NT2/D1 (cell line): ENCODE data around the gene RANBP17.

Experiments
- DNase-seq: peaks from one replicate; pipeline ENCODE4 v3.0.0-alpha.2; 2011; ENCODE audit warnings: low read depth, low spot score
- H3K27me3 ChIP-seq: 2 replicates; pipeline ENCODE4 v1.6.0; 2011; ENCODE audit warnings: mild to moderate bottlenecking; ENCODE audit not compliant: insufficient read length, insufficient read depth
- H3K36me3 ChIP-seq: 2 replicates; pipeline ENCODE4 v1.6.1; 2011; ENCODE audit warnings: mild to moderate bottlenecking, low read length, mixed read lengths; ENCODE audit not compliant: insufficient read depth, insufficient read length
- H3K4me1 ChIP-seq: 2 replicates; pipeline ENCODE4 v1.5.1; 2011; ENCODE audit not compliant: insufficient read depth, insufficient read length
- H3K4me3 ChIP-seq: 2 replicates; pipeline ENCODE4 v1.5.1; 2011; ENCODE audit warnings: low read depth; ENCODE audit not compliant: insufficient read length
- H3K9ac ChIP-seq: 2 replicates; pipeline ENCODE4 v1.6.0; 2011; ENCODE audit warnings: low read depth; ENCODE audit not compliant: insufficient read length
- H3K9me3 ChIP-seq: 2 replicates; pipeline ENCODE4 v1.5.1; 2011; ENCODE audit warnings: mild to moderate bottlenecking, low read length; ENCODE audit not compliant: insufficient read depth
- SUZ12 ChIP-seq: IDR thresholded peaks from 2 replicates; pipeline ENCODE4 v1.6.1; 2011; ENCODE audit not compliant: insufficient read length, insufficient read depth; ENCODE audit errors: extremely low read depth
- YY1 ChIP-seq: IDR thresholded peaks from 2 replicates; pipeline ENCODE4 v1.6.1; 2011; ENCODE audit not compliant: insufficient read length, insufficient read depth
- ZNF274 ChIP-seq: IDR thresholded peaks from 2 replicates; pipeline ENCODE4 v1.6.1; 2011; ENCODE audit warnings: mild to moderate bottlenecking, low read depth, low read length

The RANBP17 gene

GRCh38 chr5:171093598-171093997 is 231.8 kb downstream of the RANBP17 start:
- no peak for TF ChIP-seq ZNF274
- no peak for TF ChIP-seq YY1
- TF ChIP-seq SUZ12: no peak
- Histone ChIP-seq H3K4me1 (no peaks in the 10 kb centered on the region), H3K9me3 (no peaks in the 10 kb centered on the region; the same call in 1 of the 2 replicates), H3K9ac (no peak overlapping the region), H3K36me3 (no peaks in the 10 kb centered on the region), H3K4me3 (no peak overlapping the region), H3K27me3 (no peaks in the 10 kb centered on the region)
- DNase-seq: no peak

DNA sequence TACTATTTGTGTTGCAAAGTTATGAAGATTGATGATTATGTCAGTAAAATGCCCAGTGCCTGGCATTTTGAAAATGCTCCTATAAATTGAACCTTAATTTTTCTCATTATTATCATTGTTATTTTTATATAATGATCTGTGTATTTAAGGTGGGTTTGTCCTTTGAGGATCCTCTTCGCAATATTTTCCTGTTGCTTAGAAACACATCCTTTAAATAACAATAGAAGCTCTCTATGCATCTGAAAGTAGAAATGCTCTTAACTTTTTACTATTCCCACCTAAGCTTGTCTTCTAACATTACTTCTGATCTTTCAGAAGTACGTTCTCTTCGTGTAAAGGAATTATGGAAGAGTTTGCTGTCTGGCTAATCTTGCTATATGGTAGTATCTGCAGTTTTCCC is 232.5 kb downstream of the RANBP17 start:
- H3K27me3 ChIP-seq: no peaks in the 10 kb centered on the region
- H3K4me3 ChIP-seq: no peak overlapping the region
- no peaks in the 10 kb centered on the region for H3K4me1 ChIP-seq
- TF ChIP-seq ZNF274 (no peak), SUZ12 (no peak), YY1 (no peak)
- H3K36me3 ChIP-seq: no peaks in the 10 kb centered on the region
- H3K9ac ChIP-seq: no peak overlapping the region
- no peaks in the 10 kb centered on the region; the same call in 1 of the 2 replicates for H3K9me3 ChIP-seq
- no peak for DNase-seq

GRCh38 chr5:171102877-171103610 is 241.2 kb downstream of the RANBP17 start:
- Histone ChIP-seq H3K4me3 (no peak overlapping the region), H3K36me3 (no peaks in the 10 kb centered on the region), H3K9me3 (no peaks in the 10 kb centered on the region), H3K27me3 (no peaks in the 10 kb centered on the region), H3K9ac (peak overlapping the region; percentile 56), H3K4me1 (no peaks in the 10 kb centered on the region)
- no peak for TF ChIP-seq YY1
- TF ChIP-seq ZNF274: no peak
- no peak for TF ChIP-seq SUZ12
- DNase-seq: peak; percentile 63

GRCh38 chr5:171107669-171108068 is 245.9 kb downstream of the RANBP17 start:
- TF ChIP-seq ZNF274: no peak
- no peak for TF ChIP-seq YY1
- no peak for TF ChIP-seq SUZ12
- no peak overlapping the region for H3K4me3 ChIP-seq
- DNase-seq: no peak
- no peaks in the 10 kb centered on the region for H3K36me3 ChIP-seq
- no peaks in the 10 kb centered on the region for H3K9me3 ChIP-seq
- H3K4me1 ChIP-seq: no peaks in the 10 kb centered on the region
- H3K27me3 ChIP-seq: no peaks in the 10 kb centered on the region
- H3K9ac ChIP-seq: no peak overlapping the region

- DNase-seq: no peak
- Histone ChIP-seq H3K27me3 (no peaks in the 10 kb centered on the region), H3K4me1 (no peaks in the 10 kb centered on the region)
Measured at GRCh38 chr5:171115519-171115918, 253.7 kb downstream of the RANBP17 start.

GRCh38 chr5:171116719-171117118 is 254.9 kb downstream of the RANBP17 start:
- no peak overlapping the region for H3K9ac ChIP-seq
- no peaks in the 10 kb centered on the region for H3K27me3 ChIP-seq
- H3K4me1 ChIP-seq: no peaks in the 10 kb centered on the region
- no peak for TF ChIP-seq SUZ12
- no peak for TF ChIP-seq YY1
- DNase-seq: no peak
- H3K36me3 ChIP-seq: no peaks in the 10 kb centered on the region
- no peaks in the 10 kb centered on the region for H3K9me3 ChIP-seq
- no peak overlapping the region for H3K4me3 ChIP-seq

More at GRCh38 chr5:171115519-171115918, 253.7 kb downstream of the RANBP17 start:
- no peak overlapping the region for H3K9ac ChIP-seq
- TF ChIP-seq YY1 (no peak), ZNF274 (no peak), SUZ12 (no peak)
- H3K36me3 ChIP-seq: no peaks in the 10 kb centered on the region
- no peaks in the 10 kb centered on the region for H3K9me3 ChIP-seq
- no peak overlapping the region for H3K4me3 ChIP-seq

DNA sequence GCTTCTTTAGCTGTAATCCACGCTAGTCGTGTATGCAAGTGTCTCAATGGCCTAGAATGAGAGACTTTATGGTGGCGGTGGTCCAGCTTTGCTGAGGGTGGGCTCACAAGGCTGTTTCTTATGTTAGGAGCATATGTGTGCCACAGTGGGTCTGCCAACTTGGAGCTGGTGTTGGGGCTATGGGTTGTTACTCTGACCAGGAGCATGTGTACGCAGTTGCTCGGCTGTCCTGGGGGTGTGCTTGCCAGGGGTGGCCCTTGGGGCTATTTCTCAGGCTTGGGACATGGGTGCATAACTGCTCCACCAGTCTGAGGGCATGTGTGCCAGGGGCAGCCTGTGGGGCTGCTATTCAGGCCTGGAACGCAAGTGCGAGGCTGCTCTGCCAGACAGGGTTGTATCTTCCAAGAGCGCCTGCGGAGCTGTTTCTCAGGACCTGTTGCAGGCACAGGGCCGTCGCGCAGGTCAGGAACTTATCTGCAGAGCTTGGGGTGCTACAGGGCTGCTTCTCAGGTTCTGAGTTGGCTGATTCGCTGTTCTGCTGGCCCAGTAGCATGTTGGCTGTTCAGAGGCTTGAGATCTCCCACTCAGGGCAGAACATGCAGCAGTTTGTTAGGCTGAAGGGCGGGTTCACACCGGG is 259.3 kb downstream of the RANBP17 start:
- no peaks in the 10 kb centered on the region for H3K4me1 ChIP-seq
- no peak for DNase-seq
- TF ChIP-seq ZNF274 (no peak), YY1 (no peak), SUZ12 (no peak)
- H3K4me3 ChIP-seq: no peak overlapping the region
- no peaks in the 10 kb centered on the region for H3K9me3 ChIP-seq
- peaks cover 2% of the 10 kb centered on the region for H3K36me3 ChIP-seq
- no peak overlapping the region for H3K9ac ChIP-seq
- H3K27me3 ChIP-seq: no peaks in the 10 kb centered on the region
